HCT116 (cell line): ENCODE measurements around the gene YOD1. TPM values are rescaled to one million over a fixed set of nuclear protein-coding genes. Genes with fewer than 3 reads are reported as not detected.

Experiments
- ATAC-seq: fragments of 200-7000 bp; cut with Tn5 transposase; 2 replicates; pipeline ENCODE4 v1.9.1; 2020; ENCODE audit warnings: mild to moderate bottlenecking, moderate library complexity
- BruUV-seq: library from RNA; stranded (reverse); fragments of 400-500 nt; replicated peaks from 2 replicates; lab custom pipeline; 2021; lab: Mats Ljungman, UMichigan
- CTCF ChIA-PET: fragments of 300-600 bp; sonication (Branson Sonifier 250); formaldehyde crosslinking; loops from one replicate; lab custom pipeline; 2021; ENCODE audit warnings: antibody characterized with exemption; lab: Charles Lee
- POLR2A ChIA-PET: fragments of 300-600, 350-600 bp; sonication (Branson Sonifier 250); formaldehyde crosslinking; loops from one replicate; lab custom pipeline; 2021; ENCODE audit warnings: antibody characterized with exemption; lab: Charles Lee
- RAD21 ChIA-PET, 2 experiments: fragments of 300-600 bp; sonication (Branson Sonifier 250); formaldehyde crosslinking; loops; one replicate each; lab custom pipeline; 2023; ENCODE audit warnings: low total read pairs in 2 of 2; ENCODE audit not compliant: uncharacterized antibody in 2 of 2, unreplicated experiment in 2 of 2, low non-redundant PET in 1 of 2; lab: Charles Lee
- DNase-seq: peaks from one replicate; pipeline ENCODE4 v3.0.0-alpha.2; 2010; ENCODE audit warnings: low read depth, low spot score
- H2AFZ ChIP-seq: fragments of 200-600 bp; shearing (Covaris generic), sonication (generic); 2 replicates; pipeline ENCODE4 v1.6.1; 2017; ENCODE audit warnings: low read depth, mixed run types, mixed read lengths, antibody characterized with exemption, low read length; ENCODE audit not compliant: poor library complexity, severe bottlenecking
- H3K27ac ChIP-seq: 2 replicates; pipeline ENCODE4 v1.5.1; 2012; ENCODE audit warnings: low read depth, low read length
- H3K27me3 ChIP-seq: fragments of 200-600 bp; sonication (generic); 2 replicates; pipeline ENCODE4 v1.6.1; 2016; ENCODE audit warnings: mixed run types, low read length, mixed read lengths; ENCODE audit not compliant: insufficient read depth
- H3K36me3 ChIP-seq, 2 experiments: fragments of 200-500 bp in 1 of 2; fragments of 200-600 bp in 1 of 2; sonication (Bioruptor generic) in 1 of 2; sonication (generic) in 1 of 2; 2 replicates each; pipeline versions ENCODE4 v1.5.1 to v1.6.1; 2014 to 2016; ENCODE audit warnings: low read length in 2 of 2, inconsistent platforms in 1 of 2, mixed read lengths in 1 of 2, mixed run types in 1 of 2; ENCODE audit not compliant: insufficient read depth in 2 of 2, control insufficient read depth in 1 of 2
- H3K4me1 ChIP-seq, 2 experiments: fragments of 200-600 bp in 1 of 2; sonication (generic) in 1 of 2; 2 replicates each; pipeline versions ENCODE4 v1.5.1 to v1.6.1; 2012 to 2017; ENCODE audit warnings: low read length in 2 of 2, inconsistent platforms in 1 of 2, mild to moderate bottlenecking in 1 of 2, mixed read lengths in 1 of 2, mixed run types in 1 of 2, moderate library complexity in 1 of 2; ENCODE audit not compliant: insufficient read depth in 2 of 2, control insufficient read depth in 1 of 2
- H3K4me2 ChIP-seq: fragments of 200-600 bp; sonication (generic); 2 replicates; pipeline ENCODE4 v1.6.1; 2017; ENCODE audit warnings: mixed run types, low read length, mixed read lengths
- H3K4me3 ChIP-seq, 2 experiments: fragments of 200-600 bp in 1 of 2; sonication (generic) in 1 of 2; replicated peaks in 1 of 2; 2 replicates each; pipeline ENCODE4 v1.5.1; 2011 to 2016; ENCODE audit warnings: low read length in 2 of 2, control low read depth in 1 of 2, low read depth in 1 of 2, mild to moderate bottlenecking in 1 of 2, mixed read lengths in 1 of 2, mixed run types in 1 of 2
- H3K79me2 ChIP-seq: fragments of 200-600 bp; sonication (generic); 2 replicates; pipeline ENCODE4 v1.6.1; 2017; ENCODE audit warnings: mild to moderate bottlenecking, mixed run types, low read length, moderate library complexity, mixed read lengths; ENCODE audit not compliant: insufficient read depth
- H3K9ac ChIP-seq: fragments of 200-600 bp; sonication (generic); 2 replicates; pipeline ENCODE4 v1.6.1; 2016; ENCODE audit warnings: low read length, mixed read lengths
- H3K9me2 ChIP-seq: fragments of 200-600 bp; sonication (generic), shearing (Covaris generic); 2 replicates; pipeline ENCODE4 v1.6.1; 2017; ENCODE audit warnings: mixed run types, mild to moderate bottlenecking, moderate library complexity; ENCODE audit not compliant: insufficient read depth
- H3K9me3 ChIP-seq, 2 experiments: fragments of 200-500 bp in 1 of 2; fragments of 200-600 bp in 1 of 2; sonication (Bioruptor generic) in 1 of 2; sonication (generic) in 1 of 2; 2 replicates each; pipeline ENCODE4 v1.6.1; 2014 to 2017; ENCODE audit warnings: low read length in 2 of 2, mixed read lengths in 2 of 2, inconsistent platforms in 1 of 2, low read depth in 1 of 2, mild to moderate bottlenecking in 1 of 2, mixed run types in 1 of 2, moderate library complexity in 1 of 2; ENCODE audit not compliant: control insufficient read depth in 1 of 2, insufficient read depth in 1 of 2
- H4K20me1 ChIP-seq: fragments of 200-600 bp; sonication (generic), shearing (Covaris generic); 2 replicates; pipeline ENCODE4 v1.6.1; 2017; ENCODE audit warnings: mixed run types, mild to moderate bottlenecking, moderate library complexity; ENCODE audit not compliant: insufficient read depth
- ATF3 ChIP-seq: IDR thresholded peaks from 2 replicates; pipeline ENCODE4 v1.6.1; 2012
- CEBPB ChIP-seq: IDR thresholded peaks from 2 replicates; pipeline ENCODE4 v1.6.1; 2012; ENCODE audit warnings: low read depth
- CTCF ChIP-seq, 3 experiments: fragments of 200-600 bp in 1 of 3; sonication (generic) in 1 of 3; IDR thresholded peaks in 2 of 3; conservative IDR thresholded peaks in 1 of 3; 2 replicates each; pipeline ENCODE4 v1.5.1; 2012 to 2017; ENCODE audit warnings: low read depth in 2 of 3, low read length in 2 of 3, antibody characterized with exemption in 1 of 3, borderline replicate concordance in 1 of 3, control low read depth in 1 of 3, mild to moderate bottlenecking in 1 of 3, mixed read lengths in 1 of 3, mixed run types in 1 of 3, moderate library complexity in 1 of 3; ENCODE audit not compliant: insufficient read depth in 1 of 3
- EGR1 ChIP-seq: IDR thresholded peaks from 2 replicates; pipeline ENCODE4 v1.6.1; 2012; ENCODE audit warnings: low read depth
- EZH2phosphoT487 ChIP-seq: fragments of 200-600 bp; IDR thresholded peaks from 2 replicates; pipeline ENCODE4 v1.6.1; 2018; ENCODE audit warnings: antibody characterized with exemption, borderline replicate concordance
- FOSL1 ChIP-seq: IDR thresholded peaks from 2 replicates; pipeline ENCODE4 v1.6.1; 2012; ENCODE audit warnings: low read depth
- JUND ChIP-seq: IDR thresholded peaks from 2 replicates; pipeline ENCODE4 v1.6.1; 2012
- MAX ChIP-seq: IDR thresholded peaks from 2 replicates; pipeline ENCODE4 v1.6.1; 2012
- POLR2A ChIP-seq: IDR thresholded peaks from 2 replicates; pipeline ENCODE4 v1.7.0; 2011; ENCODE audit warnings: borderline replicate concordance; ENCODE audit not compliant: insufficient read depth, insufficient read length; ENCODE audit errors: extremely low read depth
- RAD21 ChIP-seq: IDR thresholded peaks from 2 replicates; pipeline ENCODE4 v1.6.1; 2012; ENCODE audit warnings: low read depth, mild to moderate bottlenecking
- REST ChIP-seq: IDR thresholded peaks from 2 replicates; pipeline ENCODE4 v1.6.1; 2012; ENCODE audit warnings: low read depth
- SIN3A ChIP-seq: IDR thresholded peaks from 2 replicates; pipeline ENCODE4 v1.6.1; 2012; ENCODE audit warnings: low read depth
- SP1 ChIP-seq: IDR thresholded peaks from 2 replicates; pipeline ENCODE4 v1.6.1; 2012; ENCODE audit warnings: low read depth
- SRF ChIP-seq: IDR thresholded peaks from 2 replicates; pipeline ENCODE4 v1.6.1; 2012; ENCODE audit warnings: low read depth
- YY1 ChIP-seq: IDR thresholded peaks from 2 replicates; pipeline ENCODE4 v1.6.1; 2011; ENCODE audit warnings: low read length, low read depth, moderate library complexity, mild to moderate bottlenecking; ENCODE audit not compliant: insufficient replicate concordance; ENCODE audit errors: extremely low read depth
- ZFX ChIP-seq: fragments of 450-650 bp; IDR thresholded peaks from 2 replicates; pipeline ENCODE4 v1.6.1; 2017
- ZNF274 ChIP-seq: fragments of 200-500 bp; sonication (Bioruptor generic); IDR thresholded peaks from 2 replicates; pipeline ENCODE4 v1.6.1; 2014; ENCODE audit warnings: mild to moderate bottlenecking, low read depth, low read length, inconsistent platforms
- intact Hi-C: fragments of 100-400 bp; cut with micrococcal nuclease; formaldehyde crosslinking; loops from 2 replicates; pipeline ENCODE4 v1.10.0; 2022
- total RNA-seq: library from RNA; stranded (reverse); gene quantifications from one replicate; pipeline ENCODE4 v1.2.1, GENCODE V29; 2021; ENCODE audit not compliant: unreplicated experiment

Gene YOD1
- total RNA-seq, 1 experiment from 2014 or later, result 13.6 TPM

- H3K79me2 ChIP-seq, result no peaks in the 10 kb centered on the region
- no peaks in the 10 kb centered on the region for H3K9me2 ChIP-seq
- POLR2A ChIA-PET, result interaction anchor here (1.1 kb wide), 1 partner anchor 11 kb away, joined by 4 read pairs; no protein-coding TSS in a partner anchor
- no peaks in the 10 kb centered on the region for H3K27me3 ChIP-seq
- no peak for ATAC-seq
- H3K9ac ChIP-seq, result no peak overlapping the region
- H3K4me3 ChIP-seq, result no peak overlapping the region
- no peaks in the 10 kb centered on the region for H4K20me1 ChIP-seq
- peaks cover 16 to 53% of the 10 kb centered on the region in 2 experiments for H3K4me1 ChIP-seq
- TF ChIP-seq SP1 (no peak), YY1 (no peak), FOSL1 (no peak), SIN3A (no peak), SRF (no peak), EGR1 (no peak)
- TF ChIP-seq, all 23 proteins: peak for 0
- no peak overlapping the region for H2AFZ ChIP-seq
- DNase-seq, result no peak
- BruUV-seq, result no TSS peak
- H3K36me3 ChIP-seq, result no peaks in the 10 kb centered on the region
- H3K27ac ChIP-seq, result no peak overlapping the region
- ChIA-PET CTCF (no interaction called here), RAD21 (no interaction called here)
- H3K9me3 ChIP-seq, result no peaks in the 10 kb centered on the region; a peak in 1 of 4 replicates
- intact Hi-C loops, result no loop called here
- no peak overlapping the region for H3K4me2 ChIP-seq
Observed at GRCh38 chr1:207010726-207011125, 40.3 kb downstream of the YOD1 start.

GRCh38 chr1:207009945-207010344 lies 41.1 kb downstream of the YOD1 start:
- intact Hi-C loops, result no loop called here
- Histone ChIP-seq H3K9me3 (no peaks in the 10 kb centered on the region; a peak in 1 of 4 replicates), H2AFZ (no peak overlapping the region), H3K36me3 (no peaks in the 10 kb centered on the region), H3K4me1 (peaks cover 16 to 57% of the 10 kb centered on the region in 2 experiments), H3K27me3 (no peaks in the 10 kb centered on the region), H3K9me2 (no peaks in the 10 kb centered on the region), H3K27ac (no peak overlapping the region), H3K9ac (no peak overlapping the region), H3K4me2 (no peak overlapping the region), H3K79me2 (no peaks in the 10 kb centered on the region), H4K20me1 (no peaks in the 10 kb centered on the region), H3K4me3 (no peak overlapping the region)
- ChIA-PET POLR2A (no interaction called here), CTCF (no interaction called here), RAD21 (no interaction called here)
- DNase-seq (no peak), ATAC-seq (no peak)
- no TSS peak for BruUV-seq
- no peak for TF ChIP-seq YY1
- no peak for TF ChIP-seq SIN3A
- no peak for TF ChIP-seq FOSL1
- no peak for TF ChIP-seq EZH2phosphoT487
- no peak for TF ChIP-seq ATF3
- no peak for TF ChIP-seq CTCF (IDR thresholded peaks at IDR 0.05 in 2 of 3, conservative IDR thresholded peaks at IDR 0.05 in 1 of 3; ENCODE audit: borderline replicate concordance in 1 of 3, insufficient read depth in 1 of 3, low read depth in 2 of 3, low read length in 2 of 3)
- no peak for TF ChIP-seq CEBPB
- TF ChIP-seq ZFX, result no peak
- TF ChIP-seq REST, result no peak
- TF ChIP-seq ZNF274, result no peak
- TF ChIP-seq RAD21, result no peak
- no peak for TF ChIP-seq JUND
- no peak for TF ChIP-seq MAX
- TF ChIP-seq POLR2A, result no peak
- TF ChIP-seq EGR1, result no peak
